HEK293 (cell line): ENCODE results near the gene NAALADL2.

Source experiments
- CTCF ChIA-PET: fragments of 350-600 bp; formaldehyde crosslinking; extraction: SDS; loops from one replicate; lab custom pipeline; 2021; ENCODE audit warnings: antibody characterized with exemption; lab: Yijun Ruan, JAX
- POLR2A ChIA-PET: fragments of 300-600 bp; formaldehyde crosslinking; extraction: SDS; loops from one replicate; lab custom pipeline; 2020; ENCODE audit warnings: antibody characterized with exemption, inconsistent platforms; lab: Yijun Ruan, JAX
- H3K27ac ChIP-seq: fragments of 200-500 bp; sonication (Bioruptor generic); 2 replicates; pipeline ENCODE4 v1.5.1; 2014; ENCODE audit warnings: low read depth, low read length, control low read depth, inconsistent platforms; ENCODE audit errors: extremely low read depth
- H3K36me3 ChIP-seq, 2 experiments: fragments of 200-500 bp in 1 of 2; sonication (Bioruptor generic) in 1 of 2; 1 replicate in 1 of 2; 2 replicates in 1 of 2; pipeline ENCODE4 v1.5.1; 2014 to 2017; ENCODE audit warnings: inconsistent platforms in 2 of 2, low read length in 2 of 2; ENCODE audit not compliant: control insufficient read depth in 2 of 2, insufficient read depth in 1 of 2
- H3K4me1 ChIP-seq: fragments of 200-500 bp; sonication (Bioruptor generic); 2 replicates; pipeline ENCODE4 v1.5.1; 2014; ENCODE audit warnings: mild to moderate bottlenecking, low read length, inconsistent platforms; ENCODE audit not compliant: control insufficient read depth, insufficient read depth
- H3K4me3 ChIP-seq: 2 replicates; pipeline ENCODE4 v1.5.1; 2011; ENCODE audit warnings: low read depth, mild to moderate bottlenecking, control low read depth, low read length, moderate library complexity
- H3K9me3 ChIP-seq: fragments of 200-500 bp; sonication (Bioruptor generic); 2 replicates; pipeline ENCODE4 v1.5.1; 2014; ENCODE audit warnings: low read depth, low read length, inconsistent platforms; ENCODE audit not compliant: control insufficient read depth, insufficient read depth
- GLI4 ChIP-seq: fragments of 450-650 bp; formaldehyde crosslinking; IDR thresholded peaks from 2 replicates; pipeline ENCODE4 v1.5.1; 2016; ENCODE audit warnings: missing biosample characterization, missing genetic modification characterization
- IKZF3 ChIP-seq: fragments of 450-650 bp; IDR thresholded peaks from 2 replicates; pipeline ENCODE4 v1.5.0; 2018; ENCODE audit warnings: missing biosample characterization, mild to moderate bottlenecking, missing genetic modification characterization, moderate library complexity
- ZBTB8A ChIP-seq: fragments of 450-650 bp; formaldehyde crosslinking; IDR thresholded peaks from 2 replicates; pipeline ENCODE4 v1.5.1; 2016; ENCODE audit warnings: missing biosample characterization, missing genetic modification characterization
- ZNF112 ChIP-seq: fragments of 450-650 bp; formaldehyde crosslinking; IDR thresholded peaks from 2 replicates; pipeline ENCODE4 v1.5.0; 2017; ENCODE audit warnings: missing biosample characterization, missing genetic modification characterization
- ZNF155 ChIP-seq: fragments of 450-650 bp; formaldehyde crosslinking; IDR thresholded peaks from 2 replicates; pipeline ENCODE4 v1.5.1; 2016; ENCODE audit warnings: missing biosample characterization, missing genetic modification characterization
- ZNF221 ChIP-seq: fragments of 450-650 bp; formaldehyde crosslinking; IDR thresholded peaks from 2 replicates; pipeline ENCODE4 v1.5.1; 2017; ENCODE audit warnings: missing biosample characterization, missing genetic modification characterization, borderline replicate concordance
- ZNF394 ChIP-seq: fragments of 450-650 bp; formaldehyde crosslinking; IDR thresholded peaks from 2 replicates; pipeline ENCODE4 v1.5.1; 2016; ENCODE audit warnings: missing biosample characterization, missing genetic modification characterization, mild to moderate bottlenecking, moderate library complexity, borderline replicate concordance
- ZNF521 ChIP-seq: fragments of 450-650 bp; formaldehyde crosslinking; IDR thresholded peaks from 2 replicates; pipeline ENCODE4 v1.5.1; 2017; ENCODE audit warnings: missing biosample characterization, mild to moderate bottlenecking, missing genetic modification characterization
- ZNF561 ChIP-seq: fragments of 450-650 bp; IDR thresholded peaks from 2 replicates; pipeline ENCODE4 v1.5.1; 2018; ENCODE audit warnings: missing biosample characterization, missing genetic modification characterization, borderline replicate concordance
- ZNF621 ChIP-seq: fragments of 450-650 bp; formaldehyde crosslinking; IDR thresholded peaks from 2 replicates; pipeline ENCODE4 v1.5.1; 2017; ENCODE audit warnings: missing biosample characterization, missing genetic modification characterization
- ZNF623 ChIP-seq: fragments of 450-650 bp; formaldehyde crosslinking; IDR thresholded peaks from 2 replicates; pipeline ENCODE4 v1.5.1; 2016; ENCODE audit warnings: missing biosample characterization, missing genetic modification characterization
- ZNF639 ChIP-seq: fragments of 450-650 bp; formaldehyde crosslinking; IDR thresholded peaks from 2 replicates; pipeline ENCODE4 v1.5.1; 2016; ENCODE audit warnings: missing biosample characterization, missing genetic modification characterization
- ZNF677 ChIP-seq: fragments of 450-650 bp; IDR thresholded peaks from 2 replicates; pipeline ENCODE4 v1.5.0; 2018; ENCODE audit warnings: missing biosample characterization, mild to moderate bottlenecking, missing genetic modification characterization, moderate library complexity
- ZNF692 ChIP-seq: fragments of 450-650 bp; formaldehyde crosslinking; IDR thresholded peaks from 2 replicates; pipeline ENCODE4 v1.5.1; 2016; ENCODE audit warnings: missing biosample characterization, missing genetic modification characterization
- ZSCAN16 ChIP-seq: fragments of 450-650 bp; formaldehyde crosslinking; IDR thresholded peaks from 2 replicates; pipeline ENCODE4 v1.5.1; 2016; ENCODE audit warnings: missing biosample characterization, missing genetic modification characterization
- ZSCAN30 ChIP-seq: fragments of 450-650 bp; IDR thresholded peaks from 2 replicates; pipeline ENCODE4 v1.5.1; 2018; ENCODE audit warnings: missing biosample characterization, mild to moderate bottlenecking, missing genetic modification characterization, moderate library complexity
- TF ChIP-seq, protein P1 (sequence below): fragments of 450-650 bp; formaldehyde crosslinking; conservative IDR thresholded peaks from 2 replicates; pipeline ENCODE4 v1.5.1; 2016; ENCODE audit warnings: low read depth, missing biosample characterization, missing genetic modification characterization

Gene NAALADL2

GRCh38 chr3:175428466-175428865 lies 569.3 kb downstream of the NAALADL2 start (continued):
- TF ChIP-seq, protein P1, sequence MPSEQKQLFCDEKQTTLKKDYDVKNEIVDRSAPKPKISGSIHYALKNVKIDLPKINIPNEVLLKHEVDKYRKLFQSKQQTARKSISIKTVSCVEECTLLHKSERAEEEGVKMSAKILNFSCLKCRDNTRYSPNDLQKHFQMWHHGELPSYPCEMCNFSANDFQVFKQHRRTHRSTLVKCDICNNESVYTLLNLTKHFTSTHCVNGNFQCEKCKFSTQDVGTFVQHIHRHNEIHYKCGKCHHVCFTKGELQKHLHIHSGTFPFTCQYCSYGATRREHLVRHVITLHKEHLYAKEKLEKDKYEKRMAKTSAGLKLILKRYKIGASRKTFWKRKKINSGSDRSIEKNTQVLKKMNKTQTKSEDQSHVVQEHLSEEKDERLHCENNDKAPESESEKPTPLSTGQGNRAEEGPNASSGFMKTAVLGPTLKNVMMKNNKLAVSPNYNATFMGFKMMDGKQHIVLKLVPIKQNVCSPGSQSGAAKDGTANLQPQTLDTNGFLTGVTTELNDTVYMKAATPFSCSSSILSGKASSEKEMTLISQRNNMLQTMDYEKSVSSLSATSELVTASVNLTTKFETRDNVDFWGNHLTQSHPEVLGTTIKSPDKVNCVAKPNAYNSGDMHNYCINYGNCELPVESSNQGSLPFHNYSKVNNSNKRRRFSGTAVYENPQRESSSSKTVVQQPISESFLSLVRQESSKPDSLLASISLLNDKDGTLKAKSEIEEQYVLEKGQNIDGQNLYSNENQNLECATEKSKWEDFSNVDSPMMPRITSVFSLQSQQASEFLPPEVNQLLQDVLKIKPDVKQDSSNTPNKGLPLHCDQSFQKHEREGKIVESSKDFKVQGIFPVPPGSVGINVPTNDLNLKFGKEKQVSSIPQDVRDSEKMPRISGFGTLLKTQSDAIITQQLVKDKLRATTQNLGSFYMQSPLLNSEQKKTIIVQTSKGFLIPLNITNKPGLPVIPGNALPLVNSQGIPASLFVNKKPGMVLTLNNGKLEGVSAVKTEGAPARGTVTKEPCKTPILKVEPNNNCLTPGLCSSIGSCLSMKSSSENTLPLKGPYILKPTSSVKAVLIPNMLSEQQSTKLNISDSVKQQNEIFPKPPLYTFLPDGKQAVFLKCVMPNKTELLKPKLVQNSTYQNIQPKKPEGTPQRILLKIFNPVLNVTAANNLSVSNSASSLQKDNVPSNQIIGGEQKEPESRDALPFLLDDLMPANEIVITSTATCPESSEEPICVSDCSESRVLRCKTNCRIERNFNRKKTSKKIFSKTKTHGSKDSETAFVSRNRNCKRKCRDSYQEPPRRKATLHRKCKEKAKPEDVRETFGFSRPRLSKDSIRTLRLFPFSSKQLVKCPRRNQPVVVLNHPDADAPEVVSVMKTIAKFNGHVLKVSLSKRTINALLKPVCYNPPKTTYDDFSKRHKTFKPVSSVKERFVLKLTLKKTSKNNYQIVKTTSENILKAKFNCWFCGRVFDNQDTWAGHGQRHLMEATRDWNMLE (tag by site-specific recombination) = no peak

GRCh38 chr3:175430983-175431773 lies 572.0 kb downstream of the NAALADL2 start:
- ChIA-PET POLR2A (no interaction called here), CTCF (no interaction called here)
- no peak overlapping the region for H3K4me3 ChIP-seq
- no peaks in the 10 kb centered on the region for H3K9me3 ChIP-seq
- H3K4me1 ChIP-seq = no peaks in the 10 kb centered on the region
- no peaks in the 10 kb centered on the region for H3K36me3 ChIP-seq
- no peak overlapping the region for H3K27ac ChIP-seq
- no peak for TF ChIP-seq ZSCAN16 (tag by site-specific recombination)
- TF ChIP-seq ZSCAN30 (tag by site-specific recombination) = no peak
- TF ChIP-seq ZNF155 (tag by site-specific recombination) = no peak
- no peak for TF ChIP-seq GLI4 (tag by site-specific recombination)
- TF ChIP-seq ZBTB8A (tag by site-specific recombination) = no peak
- TF ChIP-seq ZNF221 (tag by site-specific recombination) = no peak
- TF ChIP-seq ZNF561 (tag by site-specific recombination) = no peak
- no peak for TF ChIP-seq ZNF394
- TF ChIP-seq ZNF621 (tag by site-specific recombination) = no peak
- no peak for TF ChIP-seq IKZF3 (tag by site-specific recombination)
- TF ChIP-seq ZNF677 = no peak
- no peak for TF ChIP-seq ZNF112
- TF ChIP-seq ZNF692 (tag by site-specific recombination) = no peak
- TF ChIP-seq ZNF521 (tag by site-specific recombination) = no peak
- TF ChIP-seq ZNF623 = no peak
- no peak for TF ChIP-seq ZNF639 (tag by site-specific recombination)
